OCI-LY1 (cell line): ENCODE measurements around the gene SLC7A4.

Experiments
- H2AFZ ChIP-seq: fragments of 200-600 bp; sonication (generic), shearing (Covaris generic); 2 replicates; pipeline ENCODE4 v1.6.0; 2014; ENCODE audit warnings: antibody characterized with exemption, mild to moderate bottlenecking, low read length
- H3F3A ChIP-seq: fragments of 200-600 bp; sonication (generic), shearing (Covaris generic); 2 replicates; pipeline ENCODE4 v1.6.0; 2014; ENCODE audit warnings: mild to moderate bottlenecking, antibody characterized with exemption, low read length, moderate library complexity; ENCODE audit not compliant: insufficient read depth
- H3K27ac ChIP-seq: fragments of 200-600 bp; sonication (generic); 2 replicates; pipeline ENCODE4 v1.5.1; 2014; ENCODE audit warnings: low read length, mixed run types, mild to moderate bottlenecking, low read depth; ENCODE audit not compliant: poor library complexity, severe bottlenecking
- H3K27me3 ChIP-seq: fragments of 200-600 bp; sonication (generic); 2 replicates; pipeline ENCODE4 v1.6.0; 2014; ENCODE audit warnings: antibody characterized with exemption, mild to moderate bottlenecking, low read length, moderate library complexity; ENCODE audit not compliant: insufficient read depth
- H3K36me3 ChIP-seq: fragments of 200-600 bp; sonication (generic); 2 replicates; pipeline ENCODE4 v1.6.1; 2014; ENCODE audit warnings: mild to moderate bottlenecking, antibody characterized with exemption, low read length, moderate library complexity, mixed read lengths; ENCODE audit not compliant: insufficient read depth
- H3K4me1 ChIP-seq: fragments of 200-600 bp; sonication (generic); 2 replicates; pipeline ENCODE4 v1.5.1; 2014; ENCODE audit warnings: mild to moderate bottlenecking, low read length, moderate library complexity; ENCODE audit not compliant: insufficient read depth, severe bottlenecking
- H3K4me2 ChIP-seq: fragments of 200-600 bp; sonication (generic), shearing (Covaris generic); 2 replicates; pipeline ENCODE4 v1.6.1; 2014; ENCODE audit warnings: low read length
- H3K4me3 ChIP-seq: fragments of 200-600 bp; sonication (generic); 2 replicates; pipeline ENCODE4 v1.5.1; 2014; ENCODE audit warnings: low read length, low read depth, mild to moderate bottlenecking, mixed read lengths; ENCODE audit not compliant: poor library complexity, severe bottlenecking
- H3K79me2 ChIP-seq: fragments of 200-600 bp; shearing (Covaris generic); 2 replicates; pipeline ENCODE4 v1.6.1; 2016; ENCODE audit warnings: mixed run types, low read length, mixed read lengths; ENCODE audit not compliant: insufficient read depth
- H3K9ac ChIP-seq: fragments of 200-600 bp; sonication (generic), shearing (Covaris generic); 2 replicates; pipeline ENCODE4 v1.6.1; 2014; ENCODE audit warnings: mild to moderate bottlenecking, low read length, mixed read lengths
- H3K9me2 ChIP-seq: fragments of 200-600 bp; sonication (generic), shearing (Covaris generic); 2 replicates; pipeline ENCODE4 v1.6.1; 2014; ENCODE audit warnings: low read depth, mild to moderate bottlenecking, low read length, mixed read lengths
- H3K9me3 ChIP-seq: fragments of 200-600 bp; shearing (Covaris generic); 2 replicates; pipeline ENCODE4 v1.6.1; 2014; ENCODE audit warnings: low read length, mixed read lengths
- H4K20me1 ChIP-seq: fragments of 200-600 bp; sonication (generic), shearing (Covaris generic); 2 replicates; pipeline ENCODE4 v1.6.0; 2016; ENCODE audit warnings: mild to moderate bottlenecking, low read length; ENCODE audit not compliant: insufficient read depth
- CTCF ChIP-seq: fragments of 200-600 bp; sonication (generic), shearing (Covaris generic); IDR thresholded peaks from 2 replicates; pipeline ENCODE4 v1.5.1; 2017; ENCODE audit warnings: mild to moderate bottlenecking, antibody characterized with exemption, low read length, moderate library complexity, mixed read lengths
- EZH2 ChIP-seq: fragments of 200-600 bp; sonication (generic), shearing (Covaris generic); IDR thresholded peaks from 2 replicates; pipeline ENCODE4 v1.8.0; 2017; ENCODE audit warnings: borderline replicate concordance, mixed run types, mild to moderate bottlenecking, antibody characterized with exemption, low read length, moderate library complexity, mixed read lengths

The SLC7A4 gene

GRCh38 chr22:21032868-21033688, 717 bp upstream of the SLC7A4 start:
- Histone ChIP-seq H3K9me2 (no peaks in the 10 kb centered on the region), H3K36me3 (no peaks in the 10 kb centered on the region), H3K27me3 (0 out of 2 replicates have a peak, but pooled peaks cover 10% of the 10 kb centered on the region), H3K4me3 (no peak overlapping the region), H3K79me2 (no peaks in the 10 kb centered on the region), H3K4me2 (no peak overlapping the region), H3K9ac (no peak overlapping the region), H2AFZ (no peak overlapping the region), H3K9me3 (no peaks in the 10 kb centered on the region), H3K27ac (no peak overlapping the region), H3F3A (no peaks in the 10 kb centered on the region), H4K20me1 (no peaks in the 10 kb centered on the region), H3K4me1 (no peaks in the 10 kb centered on the region)
- no peak for TF ChIP-seq CTCF
- TF ChIP-seq EZH2, result no peak

- no peak overlapping the region for H3K27ac ChIP-seq
- no peak for TF ChIP-seq CTCF
- TF ChIP-seq EZH2, result no peak
- no peak overlapping the region for H3K4me3 ChIP-seq
- H3K36me3 ChIP-seq, result no peaks in the 10 kb centered on the region
- no peaks in the 10 kb centered on the region for H3K9me3 ChIP-seq
- H3K27me3 ChIP-seq, result 0 out of 2 replicates have a peak, but pooled peaks cover 6% of the 10 kb centered on the region
- no peak overlapping the region for H2AFZ ChIP-seq
- no peaks in the 10 kb centered on the region for H3K9me2 ChIP-seq
- no peak overlapping the region for H3K9ac ChIP-seq
- H3K4me2 ChIP-seq, result no peak overlapping the region
- H4K20me1 ChIP-seq, result no peaks in the 10 kb centered on the region
- H3K4me1 ChIP-seq, result no peaks in the 10 kb centered on the region
- H3K79me2 ChIP-seq, result no peaks in the 10 kb centered on the region
- H3F3A ChIP-seq, result no peaks in the 10 kb centered on the region
Observed at GRCh38 chr22:21031545-21032036, 770 bp downstream of the SLC7A4 start.

- Histone ChIP-seq H3K9me2 (no peaks in the 10 kb centered on the region), H3K4me3 (no peak overlapping the region), H3K4me2 (no peak overlapping the region), H2AFZ (no peak overlapping the region), H3K27me3 (0 out of 2 replicates have a peak, but pooled peaks cover 6% of the 10 kb centered on the region), H3K4me1 (no peaks in the 10 kb centered on the region), H3K79me2 (no peaks in the 10 kb centered on the region), H3K27ac (no peak overlapping the region), H3K36me3 (no peaks in the 10 kb centered on the region), H4K20me1 (no peaks in the 10 kb centered on the region), H3K9me3 (no peaks in the 10 kb centered on the region), H3K9ac (no peak overlapping the region), H3F3A (no peaks in the 10 kb centered on the region)
- TF ChIP-seq CTCF (no peak), EZH2 (no peak)
Observed at GRCh38 chr22:21030621-21031544, 1.5 kb downstream of the SLC7A4 start.
